Thyroid gland (tissue), 4 donors: ENCODE results near the gene PRSS48.

Experiments used
- CTCF ChIP-seq, 6 experiments: fragments of 200-600 bp in 3 of 6; fragments of 450-650 bp in 3 of 6; sonication (generic) in 3 of 6; IDR thresholded peaks; one replicate each; pipeline ENCODE4 v1.5.1; 2016 to 2019; ENCODE audit warnings: antibody characterized with exemption in 6 of 6, mild to moderate bottlenecking in 2 of 6, inconsistent platforms in 1 of 6, moderate library complexity in 1 of 6
- POLR2A ChIP-seq, 2 donors: fragments of 450-650 bp; IDR thresholded peaks; one replicate each; pipeline ENCODE4 v1.6.1; 2017; ENCODE audit warnings: antibody characterized with exemption in 2 of 2, mild to moderate bottlenecking in 2 of 2, moderate library complexity in 1 of 2

- no peak for TF ChIP-seq POLR2A (IDR thresholded peaks at IDR 0.05)
- no peak for TF ChIP-seq CTCF (IDR thresholded peaks at IDR 0.05)
These were observed 44.9 kb upstream of the PRSS48 start for GRCh38 chr4:151231915-151232595.
